Activated CD4-positive, alpha-beta memory T cell treated with anti-CD3 and anti-CD28 coated beads, Interleukin-2, amount 10 ng/mL, durations not matched to agents 7 days and 5 days (primary cell): ENCODE results near the gene C10orf67. TPM values are rescaled to one million over a fixed set of nuclear protein-coding genes. Genes with fewer than 3 reads are reported as not detected.

Source experiments
- CTCF ChIA-PET: fragments of 350-600 bp; sonication (Branson Sonifier 250); formaldehyde crosslinking; loops from one replicate; lab custom pipeline; 2021; ENCODE audit warnings: antibody characterized with exemption, inconsistent platforms; lab: Charles Lee
- POLR2A ChIA-PET: fragments of 350-600 bp; sonication (Branson Sonifier 250); formaldehyde crosslinking; loops from one replicate; lab custom pipeline; 2021; ENCODE audit warnings: antibody characterized with exemption; lab: Charles Lee
- DNase-seq: peaks from one replicate; pipeline ENCODE4 v3.0.0-alpha.2; 2020
- H3K27ac Mint-ChIP-seq: one replicate; pipeline ENCODE4 v1.8.0; 2021; ENCODE audit warnings: mild to moderate bottlenecking, mixed read lengths
- H3K27me3 Mint-ChIP-seq: one replicate; pipeline ENCODE4 v1.8.0; 2021; ENCODE audit warnings: mixed read lengths
- H3K36me3 Mint-ChIP-seq: one replicate; pipeline ENCODE4 v1.8.0; 2021; ENCODE audit warnings: low read depth, mixed read lengths
- H3K4me1 Mint-ChIP-seq: one replicate; pipeline ENCODE4 v1.8.0; 2021; ENCODE audit warnings: mixed read lengths
- H3K4me3 Mint-ChIP-seq: one replicate; pipeline ENCODE4 v1.8.0; 2021; ENCODE audit warnings: mild to moderate bottlenecking, mixed read lengths
- H3K9me3 Mint-ChIP-seq: one replicate; pipeline ENCODE4 v1.8.0; 2021; ENCODE audit warnings: mixed read lengths
- total RNA-seq, 2 experiments: library from RNA; stranded (reverse); gene quantifications; one replicate each; pipeline ENCODE4 v1.2.3, GENCODE V29; 2021

Gene C10orf67
- total RNA-seq, 2 experiments from 2014 or later, result not detected

DNA sequence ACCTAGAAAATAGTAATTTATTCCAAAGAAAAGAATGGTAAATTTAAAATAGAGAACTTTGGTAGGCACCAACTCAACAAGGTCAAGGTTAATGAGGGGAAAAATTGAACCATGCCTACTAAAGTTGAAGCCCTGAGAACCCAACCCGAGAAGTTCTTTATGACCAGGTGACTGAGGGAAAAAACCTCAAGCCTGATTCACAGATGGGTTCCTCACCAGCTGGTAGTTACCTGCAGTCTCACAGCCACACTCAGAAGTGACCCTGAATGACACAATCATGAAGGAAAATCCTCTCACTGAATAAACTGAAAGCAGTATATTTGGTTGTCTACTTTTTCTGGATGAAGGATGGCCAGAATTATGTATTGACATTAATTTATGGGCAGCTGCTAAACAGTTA is 7.0 kb downstream of the C10orf67 start:
- Mint-ChIP-seq H3K27ac (no peak overlapping the region), H3K36me3 (no peaks in the 10 kb centered on the region), H3K9me3 (no peaks in the 10 kb centered on the region), H3K4me1 (peaks cover 25% of the 10 kb centered on the region), H3K4me3 (no peak overlapping the region), H3K27me3 (no peaks in the 10 kb centered on the region)
- ChIA-PET POLR2A (no interaction called here), CTCF (no interaction called here)
- DNase-seq, result no peak

DNA sequence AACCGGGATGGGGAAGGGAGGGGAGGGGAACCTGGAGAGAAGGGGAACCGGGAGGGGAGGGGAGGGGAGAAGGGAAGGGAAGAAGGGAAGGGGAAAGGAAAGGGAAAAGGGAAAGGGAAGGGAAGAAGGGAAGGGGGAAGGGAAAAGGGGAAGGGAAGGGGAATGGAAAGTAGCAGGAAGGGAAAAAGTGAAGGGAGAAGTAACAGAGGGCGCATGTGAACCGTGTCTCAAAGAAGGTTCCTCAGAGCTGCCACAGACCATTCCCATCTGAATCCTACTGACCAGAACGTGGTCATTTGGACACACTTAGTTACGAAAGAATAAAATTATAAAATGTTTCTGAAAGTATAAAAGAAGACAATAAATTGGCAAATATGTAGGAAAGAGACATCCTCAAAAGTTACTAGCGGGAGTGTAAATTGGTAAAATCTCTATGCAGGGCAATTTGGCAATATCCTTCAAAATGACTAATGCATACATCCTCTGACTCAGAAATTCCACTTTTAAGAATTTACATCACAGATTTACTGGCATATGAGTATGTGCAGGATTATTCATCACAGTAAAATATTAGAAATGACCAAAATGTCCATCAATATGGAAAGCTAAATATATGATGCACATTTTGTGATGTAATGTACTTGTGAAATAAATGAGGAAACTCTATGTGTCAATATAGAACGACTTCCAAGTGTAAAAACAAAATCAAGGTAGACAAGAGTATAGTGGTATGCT is 12.9 kb downstream of the C10orf67 start:
- no peak overlapping the region for H3K27ac Mint-ChIP-seq
- H3K27me3 Mint-ChIP-seq, result peaks cover 2% of the 10 kb centered on the region
- H3K4me3 Mint-ChIP-seq, result no peak overlapping the region
- ChIA-PET POLR2A (interaction anchor here (1.7 kb wide), 1 partner anchor 11 kb away, joined by 5 read pairs; no protein-coding TSS in a partner anchor), CTCF (interaction anchor here (1.0 kb wide), 1 partner anchor 11 kb away, joined by 3 read pairs; no protein-coding TSS in a partner anchor)
- peaks cover 2% of the 10 kb centered on the region for H3K36me3 Mint-ChIP-seq
- H3K4me1 Mint-ChIP-seq, result peaks cover 4% of the 10 kb centered on the region
- no peak for DNase-seq
- peaks cover 2% of the 10 kb centered on the region for H3K9me3 Mint-ChIP-seq

DNA sequence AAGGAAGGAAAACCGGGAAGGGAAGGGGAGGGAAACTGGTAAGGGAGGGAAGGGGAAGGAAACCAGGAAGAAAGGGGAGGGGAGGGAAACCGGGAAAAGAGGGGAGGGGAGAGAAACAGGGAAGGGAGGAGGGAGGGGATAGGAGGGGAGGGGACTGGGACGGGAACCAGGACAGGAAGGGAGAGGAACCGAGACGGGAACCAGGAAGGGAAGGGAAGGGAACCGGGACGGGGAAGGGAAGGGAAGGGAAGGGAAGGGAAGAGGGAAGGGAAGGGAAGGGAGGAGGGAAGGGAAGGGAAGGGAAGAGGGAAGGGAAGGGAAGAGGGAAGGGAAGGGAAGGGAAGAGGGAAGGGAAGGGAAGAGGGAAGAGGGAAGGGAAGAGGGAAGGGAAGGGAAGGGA is 13.6 kb downstream of the C10orf67 start:
- POLR2A ChIA-PET, result no interaction called here
- no peak for DNase-seq
- H3K4me3 Mint-ChIP-seq, result no peak overlapping the region
- H3K27me3 Mint-ChIP-seq, result peaks cover 4% of the 10 kb centered on the region
- peaks cover 2% of the 10 kb centered on the region for H3K36me3 Mint-ChIP-seq
- H3K4me1 Mint-ChIP-seq, result peaks cover 4% of the 10 kb centered on the region
- no peak overlapping the region for H3K27ac Mint-ChIP-seq
- CTCF ChIA-PET, result no interaction called here
- H3K9me3 Mint-ChIP-seq, result peaks cover 2% of the 10 kb centered on the region

DNA sequence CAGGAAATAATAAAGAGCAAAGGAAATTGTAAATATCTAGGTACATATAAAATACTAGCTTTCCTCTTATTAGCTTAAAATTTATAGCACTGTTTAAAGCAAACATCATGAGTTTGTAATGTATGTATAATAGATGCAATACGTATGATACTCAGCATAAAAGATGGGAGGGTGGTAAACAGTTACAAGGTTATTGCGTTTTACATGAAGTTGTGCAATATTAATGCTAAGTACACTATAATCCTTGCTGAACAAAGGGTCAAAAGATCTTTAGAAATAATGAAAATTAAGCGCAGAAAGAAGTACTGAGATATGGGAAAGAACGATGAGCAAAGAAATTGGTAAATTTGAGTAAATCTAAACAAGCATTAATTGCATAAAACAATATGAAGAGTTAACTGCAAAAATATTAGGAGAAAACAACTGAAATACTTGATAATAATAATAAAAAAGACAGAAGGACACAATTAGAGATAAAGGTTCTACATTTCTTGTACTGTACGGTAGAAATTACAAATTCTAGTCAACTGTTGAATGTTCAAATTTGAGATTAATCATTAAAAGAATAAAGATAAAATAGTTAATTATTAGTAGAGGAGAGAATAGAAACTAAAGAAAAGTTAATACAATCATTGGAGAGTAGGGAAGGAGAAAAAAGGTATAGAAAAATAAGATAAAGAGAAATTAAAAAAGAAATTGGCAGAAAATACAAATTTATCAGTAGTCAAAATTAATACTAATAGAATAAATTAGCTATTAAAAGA is 17.9 kb downstream of the C10orf67 start:
- DNase-seq, result no peak
- CTCF ChIA-PET, result interaction anchor here (2.7 kb wide), 1 partner anchor 12 kb away, joined by 11 read pairs; no protein-coding TSS in a partner anchor
- H3K4me1 Mint-ChIP-seq, result peaks cover 3% of the 10 kb centered on the region

DNA sequence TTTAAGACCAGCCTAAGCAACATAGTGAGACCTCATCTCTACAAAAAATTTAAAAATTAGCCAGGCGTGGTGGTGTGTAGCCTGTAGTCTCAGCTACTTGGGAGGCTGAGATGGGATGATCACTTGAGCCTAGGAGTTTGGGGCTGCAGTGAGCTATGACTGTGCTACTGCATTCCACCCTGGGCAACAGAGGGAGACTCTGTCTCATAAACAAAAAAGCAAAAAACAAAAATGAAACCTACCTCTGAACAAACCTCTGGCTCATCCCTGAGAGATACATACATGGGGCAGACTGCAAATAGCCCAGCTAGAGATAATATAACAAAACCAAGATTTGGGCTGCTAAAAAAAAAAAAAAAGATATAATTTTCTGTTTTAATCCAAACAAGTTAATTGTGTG is 19.5 kb downstream of the C10orf67 start:
- peaks cover 2% of the 10 kb centered on the region for H3K4me1 Mint-ChIP-seq
- DNase-seq, result no peak
- CTCF ChIA-PET, result interaction anchor here (0.7 to 2.4 kb wide), 5 partner anchors 10 to 207 kb away, joined by 3 to 15 read pairs (median 3); no protein-coding TSS in a partner anchor
- H3K9me3 Mint-ChIP-seq, result no peaks in the 10 kb centered on the region
- POLR2A ChIA-PET, result interaction anchor here (0.7 kb wide), 1 partner anchor 144 kb away, joined by 3 read pairs; no protein-coding TSS in a partner anchor
- no peak overlapping the region for H3K27ac Mint-ChIP-seq
- H3K4me3 Mint-ChIP-seq, result no peak overlapping the region
- H3K36me3 Mint-ChIP-seq, result no peaks in the 10 kb centered on the region
- peaks cover 5% of the 10 kb centered on the region for H3K27me3 Mint-ChIP-seq

More for the DNA sequence above, 17.9 kb downstream of the C10orf67 start:
- no peak overlapping the region for H3K27ac Mint-ChIP-seq
- H3K27me3 Mint-ChIP-seq, result peaks cover 5% of the 10 kb centered on the region
- peaks cover 2% of the 10 kb centered on the region for H3K9me3 Mint-ChIP-seq
- H3K36me3 Mint-ChIP-seq, result peaks cover 2% of the 10 kb centered on the region
- POLR2A ChIA-PET, result no interaction called here
- H3K4me3 Mint-ChIP-seq, result no peak overlapping the region

DNA sequence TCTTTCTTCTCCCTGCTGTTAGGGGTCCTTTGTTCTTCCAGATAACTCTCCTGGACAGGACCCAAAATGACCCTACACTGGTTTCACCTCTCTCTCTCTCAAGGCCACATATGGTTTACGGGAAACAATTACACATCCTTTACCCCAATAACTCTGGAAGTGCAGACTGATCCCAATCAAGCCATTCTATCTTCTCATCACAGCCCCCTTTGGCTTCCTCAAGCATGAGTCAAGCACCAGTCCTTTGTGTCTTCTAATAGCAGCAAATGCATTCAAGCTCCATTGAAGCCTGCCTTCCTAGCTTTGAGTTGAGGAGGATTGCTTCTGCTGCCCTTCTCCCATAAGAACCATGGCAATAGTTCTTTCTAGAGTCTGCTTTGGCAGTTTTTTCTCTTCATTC is 20.2 kb downstream of the C10orf67 start:
- POLR2A ChIA-PET, result no interaction called here
- H3K4me3 Mint-ChIP-seq, result no peak overlapping the region

DNA sequence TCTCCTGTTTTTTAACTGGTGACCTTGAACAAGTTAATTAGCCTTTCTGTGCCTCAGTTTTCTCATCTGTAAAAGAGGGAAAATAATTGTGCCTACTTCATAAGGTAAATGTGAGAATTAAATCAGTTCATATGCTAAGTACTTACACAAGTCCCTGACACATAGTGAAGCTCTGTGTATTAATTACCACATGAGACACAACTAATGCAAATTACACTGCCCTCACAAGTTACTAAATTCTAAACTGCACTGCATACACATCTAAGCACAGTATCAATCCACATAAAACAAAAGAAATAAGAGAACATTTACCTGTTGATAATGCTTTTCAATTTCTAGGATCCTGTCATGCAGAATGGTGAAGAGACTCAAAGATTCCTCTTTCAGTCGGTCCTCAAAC is 22.5 kb downstream of the C10orf67 start:
- no peaks in the 10 kb centered on the region for H3K36me3 Mint-ChIP-seq

More for the DNA sequence above, 20.2 kb downstream of the C10orf67 start:
- Mint-ChIP-seq H3K27ac (no peak overlapping the region), H3K27me3 (peaks cover 5% of the 10 kb centered on the region), H3K9me3 (no peaks in the 10 kb centered on the region), H3K36me3 (no peaks in the 10 kb centered on the region), H3K4me1 (peaks cover 2% of the 10 kb centered on the region)
- no peak for DNase-seq
- CTCF ChIA-PET, result interaction anchor here (1.6 to 2.4 kb wide), 2 partner anchors 10 to 204 kb away, joined by 6 to 15 read pairs; no protein-coding TSS in a partner anchor

DNA sequence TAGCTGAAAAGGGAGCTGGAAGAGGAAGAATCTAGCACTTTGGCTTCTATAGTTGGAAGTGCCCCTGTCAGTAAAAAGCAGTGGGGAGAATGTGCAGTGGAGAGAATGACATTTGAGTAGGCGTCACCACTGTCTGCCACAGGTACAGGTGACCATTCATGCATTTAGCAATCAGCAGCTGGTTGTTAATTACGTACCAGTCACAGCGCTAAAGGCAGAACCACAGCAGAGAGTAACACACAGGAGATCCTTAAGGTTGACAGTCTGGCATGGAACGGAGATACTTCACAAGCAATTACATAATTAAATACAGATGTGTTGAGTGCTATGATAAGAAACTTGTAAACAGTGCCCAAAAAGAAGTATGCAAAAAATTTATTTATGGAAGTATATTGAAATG is 24.8 kb downstream of the C10orf67 start:
- ChIA-PET CTCF (no interaction called here), POLR2A (no interaction called here)
- no peak overlapping the region for H3K4me3 Mint-ChIP-seq
- no peaks in the 10 kb centered on the region for H3K36me3 Mint-ChIP-seq
- DNase-seq, result no peak
- H3K4me1 Mint-ChIP-seq, result no peaks in the 10 kb centered on the region
- H3K27ac Mint-ChIP-seq, result no peak overlapping the region
- H3K9me3 Mint-ChIP-seq, result peaks cover 2% of the 10 kb centered on the region
- H3K27me3 Mint-ChIP-seq, result no peaks in the 10 kb centered on the region

More for the DNA sequence above, 22.5 kb downstream of the C10orf67 start:
- CTCF ChIA-PET, result no interaction called here
- no peak overlapping the region for H3K4me3 Mint-ChIP-seq
- H3K27me3 Mint-ChIP-seq, result peaks cover 3% of the 10 kb centered on the region
- POLR2A ChIA-PET, result no interaction called here
- DNase-seq, result no peak
- peaks cover 2% of the 10 kb centered on the region for H3K9me3 Mint-ChIP-seq
- peaks cover 2% of the 10 kb centered on the region for H3K4me1 Mint-ChIP-seq
- no peak overlapping the region for H3K27ac Mint-ChIP-seq

DNA sequence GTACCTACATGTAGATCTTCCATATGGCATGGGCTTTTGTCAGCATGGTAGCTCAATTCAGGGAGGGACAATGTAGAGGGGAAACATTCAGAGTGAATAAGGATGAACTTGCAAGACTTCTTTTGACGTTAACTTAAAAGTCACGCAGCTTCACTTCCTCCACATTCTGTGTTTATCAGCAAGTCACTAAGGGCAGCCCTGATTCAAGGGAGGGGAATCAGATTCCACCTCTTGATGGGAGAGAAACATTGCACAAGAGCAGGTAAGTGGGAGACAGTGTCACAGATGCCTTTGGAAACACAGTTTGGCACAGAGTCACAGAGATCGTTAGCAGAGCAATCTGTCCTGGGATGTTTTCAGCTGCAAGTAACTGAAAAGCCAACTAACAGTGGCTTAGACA is 26.2 kb downstream of the C10orf67 start:
- no peak overlapping the region for H3K27ac Mint-ChIP-seq
- H3K36me3 Mint-ChIP-seq, result no peaks in the 10 kb centered on the region
- H3K27me3 Mint-ChIP-seq, result peaks cover 1% of the 10 kb centered on the region
- POLR2A ChIA-PET, result no interaction called here
- CTCF ChIA-PET, result interaction anchor here (0.9 kb wide), 1 partner anchor 210 kb away, joined by 3 read pairs; no protein-coding TSS in a partner anchor
- peaks cover 2% of the 10 kb centered on the region for H3K9me3 Mint-ChIP-seq
- no peaks in the 10 kb centered on the region for H3K4me1 Mint-ChIP-seq
- no peak for DNase-seq
- H3K4me3 Mint-ChIP-seq, result no peak overlapping the region

DNA sequence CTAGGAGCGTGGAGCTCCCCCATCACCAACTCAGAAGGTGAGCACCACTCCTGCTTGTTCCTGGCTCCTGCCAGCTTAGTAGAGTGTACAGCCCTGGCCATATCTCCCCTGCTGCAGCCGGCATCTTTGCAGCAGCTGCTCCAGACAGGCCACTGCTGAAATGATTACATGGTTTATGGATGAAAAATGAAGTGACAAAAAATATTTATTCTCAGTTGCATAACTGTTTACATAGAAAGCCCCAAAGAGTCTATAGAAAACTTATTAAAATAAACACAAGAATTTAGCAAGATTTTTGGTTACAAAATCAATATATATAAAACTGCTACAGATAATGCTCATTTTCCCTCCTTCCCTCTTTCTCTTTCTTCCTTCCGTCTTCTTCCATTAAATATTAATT is 27.2 kb downstream of the C10orf67 start:
- ChIA-PET POLR2A (no interaction called here), CTCF (interaction anchor here (0.9 to 4.0 kb wide), 2 partner anchors 211 to 212 kb away, joined by 3 to 54 read pairs; no protein-coding TSS in a partner anchor)
- Mint-ChIP-seq H3K27me3 (peaks cover 2% of the 10 kb centered on the region), H3K4me1 (no peaks in the 10 kb centered on the region), H3K9me3 (peaks cover 2% of the 10 kb centered on the region), H3K4me3 (no peak overlapping the region), H3K27ac (no peak overlapping the region), H3K36me3 (no peaks in the 10 kb centered on the region)
- no peak for DNase-seq

DNA sequence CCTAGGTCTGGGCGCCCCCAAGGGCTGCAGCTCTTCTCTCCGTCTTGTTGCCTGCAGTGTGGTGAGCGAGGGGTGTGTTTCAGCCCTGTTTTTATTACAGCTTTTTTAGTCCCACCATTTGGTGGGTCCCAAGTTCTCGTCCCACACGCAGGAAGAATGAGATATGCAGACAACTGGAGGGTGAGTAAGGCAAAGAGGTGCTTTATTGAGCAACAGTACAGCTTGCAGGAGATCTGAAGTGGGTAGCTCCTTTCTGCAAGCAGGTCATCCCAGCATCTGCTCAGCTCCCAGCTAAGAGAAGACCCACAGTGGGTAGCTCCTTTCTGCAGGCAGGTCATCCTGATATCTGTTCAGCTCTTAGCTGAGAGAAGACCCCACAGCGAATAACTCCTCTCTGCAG is 28.2 kb downstream of the C10orf67 start:
- Mint-ChIP-seq H3K9me3 (peaks cover 2% of the 10 kb centered on the region), H3K27ac (no peak overlapping the region), H3K36me3 (no peaks in the 10 kb centered on the region), H3K4me3 (no peak overlapping the region), H3K27me3 (peaks cover 2% of the 10 kb centered on the region), H3K4me1 (no peaks in the 10 kb centered on the region)
- ChIA-PET CTCF (interaction anchor here (1.1 to 4.0 kb wide), 5 partner anchors 124 to 220 kb away, joined by 3 to 54 read pairs (median 15); partner anchors contain the start of gene OTUD1), POLR2A (no interaction called here)
- DNase-seq, result no peak

DNA sequence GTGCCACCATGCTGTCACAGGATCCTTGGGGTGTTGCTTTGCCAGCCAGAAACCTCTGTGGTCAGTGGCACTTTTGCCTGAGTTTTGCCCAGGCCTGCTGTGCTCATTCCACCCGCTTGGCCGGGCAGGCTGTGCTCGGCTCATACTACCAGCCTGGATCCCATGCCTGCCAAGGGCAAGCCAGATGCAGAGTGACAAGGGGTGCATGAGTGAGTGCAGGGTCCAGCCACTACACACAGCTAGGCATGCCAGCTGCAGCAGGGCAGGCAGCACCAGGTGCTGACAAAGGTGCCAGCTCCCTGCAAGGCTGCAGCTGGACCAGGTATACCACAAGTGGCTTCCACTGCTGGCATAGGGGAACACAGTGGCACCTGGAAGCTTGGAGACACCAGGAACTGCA is 28.6 kb downstream of the C10orf67 start:
- ChIA-PET CTCF (interaction anchor here (1.1 to 4.0 kb wide), 10 partner anchors 114 to 388 kb away, joined by 3 to 54 read pairs (median 6); partner anchors contain the start of gene OTUD1), POLR2A (no interaction called here)
- Mint-ChIP-seq H3K4me1 (no peaks in the 10 kb centered on the region), H3K36me3 (no peaks in the 10 kb centered on the region), H3K4me3 (no peak overlapping the region), H3K27ac (no peak overlapping the region), H3K9me3 (peaks cover 2% of the 10 kb centered on the region), H3K27me3 (peaks cover 2% of the 10 kb centered on the region)
- DNase-seq, result no peak

DNA sequence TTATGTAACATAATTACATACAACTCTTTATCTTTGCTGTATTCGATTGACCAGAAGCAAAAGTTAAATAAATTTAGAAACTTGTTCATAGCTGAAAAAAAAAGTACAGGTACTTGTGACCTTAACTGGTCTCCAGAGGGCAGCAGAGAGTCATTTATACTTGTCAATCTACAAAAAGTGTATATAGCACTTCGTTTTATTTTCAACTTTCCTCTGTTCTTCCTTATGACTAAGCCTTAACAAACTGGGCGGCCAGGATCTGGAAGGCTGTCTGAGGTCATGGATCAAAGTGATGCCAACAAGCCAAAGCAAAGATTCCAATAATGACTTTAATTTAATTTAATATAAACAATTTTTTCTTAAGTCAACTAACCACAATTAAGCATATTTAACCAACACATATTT is 29.8 kb downstream of the C10orf67 start:
- Mint-ChIP-seq H3K27ac (no peak overlapping the region), H3K36me3 (no peaks in the 10 kb centered on the region), H3K27me3 (peaks cover 5% of the 10 kb centered on the region), H3K4me1 (no peaks in the 10 kb centered on the region), H3K4me3 (no peak overlapping the region), H3K9me3 (peaks cover 2% of the 10 kb centered on the region)
- POLR2A ChIA-PET, result no interaction called here
- DNase-seq, result peak; percentile 34
- CTCF ChIA-PET, result interaction anchor here (0.7 to 4.0 kb wide), 30 partner anchors 10 to 881 kb away, joined by 3 to 54 read pairs (median 4); partner anchors contain the start of gene OTUD1
